A549 (cell line): ENCODE data around the gene ATF1. TPM values are rescaled to one million over a fixed set of nuclear protein-coding genes. Genes with fewer than 3 reads are reported as not detected.
"Not testable (repeated sequence)": the region's sequence is repeated elsewhere in the genome, so short reads cannot be mapped to it uniquely, and the experiment has no call there.

Experiments used
- ATAC-seq, 2 experiments: fragments of 200-7000 bp in 1 of 2; fragments of >200 bp in 1 of 2; cut with Nextera tagmentation in 1 of 2; cut with Tn5 transposase in 1 of 2; 3 replicates each; pipeline versions ENCODE4 v1.8.0 to v1.9.1; 2018 to 2020; ENCODE audit warnings: mild to moderate bottlenecking in 1 of 2, moderate library complexity in 1 of 2
- CTCF ChIA-PET: fragments of 300-600 bp; sonication (Branson Sonifier 250); formaldehyde crosslinking; extraction: SDS; loops from one replicate; lab custom pipeline; 2021; ENCODE audit warnings: antibody characterized with exemption, inconsistent platforms; lab: Yijun Ruan, JAX
- POLR2A ChIA-PET: fragments of 350-600 bp; formaldehyde crosslinking; extraction: SDS; loops from one replicate; lab custom pipeline; 2021; ENCODE audit warnings: antibody characterized with exemption, inconsistent platforms; lab: Yijun Ruan, JAX
- DNase-seq, 2 experiments: peaks; one replicate each; pipeline versions ENCODE4 v3.0.0 to v3.0.0-alpha.2; 2011 to 2016; ENCODE audit warnings: low read depth in 1 of 2, low spot score in 1 of 2
- FAIRE-seq: peaks from 2 replicates; lab custom pipeline; 2011; peaks lifted over from hg19 to GRCh38; lab: Jason Lieb, UNC
- H3K27ac ChIP-seq, 2 experiments: fragments of >200 bp; sonication (Bioruptor Twin); formaldehyde crosslinking; 3 replicates each; pipeline ENCODE4 v1.5.1; 2016 to 2017
- H3K4me1 ChIP-seq: fragments of >200 bp; sonication (Bioruptor Twin); formaldehyde crosslinking; 3 replicates; pipeline ENCODE4 v1.6.1; 2016
- H3K4me2 ChIP-seq: fragments of >200 bp; sonication (Bioruptor Twin); formaldehyde crosslinking; 3 replicates; pipeline ENCODE4 v1.6.1; 2016
- H3K4me3 ChIP-seq: fragments of >200 bp; sonication (Bioruptor Twin); formaldehyde crosslinking; 3 replicates; pipeline ENCODE4 v1.5.1; 2016
- H3K9me3 ChIP-seq: fragments of >200 bp; sonication (Bioruptor Twin); formaldehyde crosslinking; 3 replicates; pipeline ENCODE4 v1.6.1; 2016
- BHLHE40 ChIP-seq: IDR thresholded peaks from 2 replicates; pipeline ENCODE4 v1.6.1; 2012; ENCODE audit warnings: low read depth, low read length, inconsistent platforms
- CBX8 ChIP-seq: fragments of 200-600 bp; sonication (generic); IDR thresholded peaks from 2 replicates; pipeline ENCODE4 v1.6.1; 2016
- EHMT2 ChIP-seq: fragments of 200-600 bp; sonication (generic); IDR thresholded peaks from 2 replicates; pipeline ENCODE4 v1.6.1; 2016; ENCODE audit warnings: antibody characterized with exemption, low read depth, mild to moderate bottlenecking, moderate library complexity
- FOXS1 ChIP-seq: fragments of 250-450 bp; sonication (Bioruptor Pico); IDR thresholded peaks from 2 replicates; pipeline ENCODE4 v1.5.0; 2020; ENCODE audit warnings: mild to moderate bottlenecking, moderate library complexity
- MYC ChIP-seq: IDR thresholded peaks from 2 replicates; pipeline ENCODE4 v1.6.1; 2012; ENCODE audit warnings: mild to moderate bottlenecking, inconsistent platforms, low read length, improper control_type of control experiment, borderline replicate concordance
- NFE2L2 ChIP-seq: fragments of 150-350 bp; conservative IDR thresholded peaks from 2 replicates; pipeline ENCODE4 v1.6.1; 2014; ENCODE audit warnings: low read length
- NPAS2 ChIP-seq: fragments of 250-450 bp; sonication (Bioruptor Pico); IDR thresholded peaks from 2 replicates; pipeline ENCODE4 v1.8.0; 2022; ENCODE audit warnings: mild to moderate bottlenecking, moderate library complexity, borderline replicate concordance
- NR3C1 ChIP-seq: fragments of >200 bp; sonication (Bioruptor Twin); formaldehyde crosslinking; IDR thresholded peaks from 3 replicates; pipeline ENCODE4 v1.6.1; 2017
- WGBS: methylation state at CpG from one replicate; pipeline ENCODE4 v1.1.6; 2017; ENCODE audit errors: missing lambda C conversion rate; 5-methylcytosine and 5-hydroxymethylcytosine counted together
- polyA plus RNA-seq, 4 experiments: library from polyadenylated mRNA; depleted of rRNA in 3 of 4; stranded (reverse); fragments of >200 nt; fragmentation: RNase III in 1 of 4; extraction: RNeasy Plus Mini Kit Qiagen cat#74134 plus additional on column Dnase treatment in 1 of 4; gene quantifications; 2 replicates in 3 of 4; 3 replicates in 1 of 4; pipeline ENCODE4 v1.2.3, GENCODE V29; 2011 to 2017
- small RNA-seq, 6 experiments: library from RNA; depleted of rRNA; stranded (forward); fragments of <200 nt; gene quantifications; one replicate each; pipeline ENCODE3, GENCODE V24; 2012

The ATF1 gene
- polyA plus RNA-seq, 2 of the 4 experiments (the other 2 are of a cell fraction): 34.2 to 77.1 TPM

DNA sequence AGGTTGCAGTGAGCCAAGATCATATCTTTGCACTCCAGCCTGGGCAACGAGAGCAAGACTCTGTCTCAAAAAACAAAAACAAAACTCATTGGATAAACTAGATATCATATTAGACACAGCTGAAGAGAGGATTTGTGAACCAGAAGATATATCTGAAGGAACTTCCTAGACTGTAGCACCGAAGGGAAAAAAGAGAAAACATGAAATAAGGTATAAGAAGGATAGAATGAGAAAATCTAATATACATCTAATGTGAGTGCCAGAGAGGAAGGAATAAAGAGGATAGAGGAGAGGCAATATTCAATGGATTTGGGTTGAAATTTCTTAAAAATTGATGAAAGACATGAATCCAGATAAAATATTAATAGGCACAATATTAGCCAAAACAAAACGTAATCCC, 101.4 kb downstream of the ATF1 start:
- peaks cover 12% of the 10 kb centered on the region; the same call in 2 of the 3 replicates for H3K4me1 ChIP-seq
- no peak for ATAC-seq
- 44% methylated on average over 3 of the region's 3 CpGs for WGBS
- no peak for FAIRE-seq
- no peak overlapping the region for H3K4me3 ChIP-seq
- CTCF ChIA-PET: no interaction called here
- no peak for TF ChIP-seq NPAS2
- TF ChIP-seq CBX8: no peak
- no peak for TF ChIP-seq NFE2L2
- no peak for TF ChIP-seq BHLHE40
- no peak for TF ChIP-seq NR3C1
- TF ChIP-seq MYC: no peak
- no peak for TF ChIP-seq EHMT2
- no peak for TF ChIP-seq FOXS1 (CRISPR knock-in tag)
- TF ChIP-seq, all 56 proteins: peak for 0
- no peak for DNase-seq
- Histone ChIP-seq H3K9me3 (peaks cover 5% of the 10 kb centered on the region; the same call in 2 of the 3 replicates), H3K4me2 (no peak overlapping the region), H3K27ac (no peak overlapping the region)
- POLR2A ChIA-PET: no interaction called here

- DNase-seq, FAIRE-seq, H3K27ac ChIP-seq, ATAC-seq, H3K4me2 ChIP-seq, H3K4me3 ChIP-seq, H3K4me1 ChIP-seq, H3K9me3 ChIP-seq, POLR2A ChIA-PET: not testable (repeated sequence)
- CTCF ChIA-PET: interaction anchor here (1.0 kb wide), 1 partner anchor 8 kb away, joined by 5 read pairs; no protein-coding TSS in a partner anchor
- 2% methylated on average over 2 of the region's 2 CpGs for WGBS
Measured at GRCh38 chr12:50868881-50869280, 105.0 kb downstream of the ATF1 start.

Small RNA genes lying within 50 kb of the gene (small RNA-seq; reads per million reads assigned to genes)
- gene AC013244.2 (0 reads per million in 6 experiments), gene RF00019 (0 reads per million in 6 experiments), gene RN7SL519P (0 reads per million in 6 experiments)

Other genes with a start within 250 kb of the ATF1 start
- gene TMPRSS12, start 78.8 kb downstream of the ATF1 start, polyA plus RNA-seq (2011; rRNA removed): not detected in 2 replicates
- gene TMPRSS12, start 78.8 kb downstream of the ATF1 start, polyA plus RNA-seq (2017; fragmentation: RNase III; extraction: RNeasy Plus Mini Kit Qiagen cat#74134 plus additional on column Dnase treatment): not detected in 3 replicates
- gene HIGD1C, start 188.4 kb downstream of the ATF1 start, polyA plus RNA-seq (2011; rRNA removed): not detected in 2 replicates
- gene HIGD1C, start 188.4 kb downstream of the ATF1 start, polyA plus RNA-seq (2017; fragmentation: RNase III; extraction: RNeasy Plus Mini Kit Qiagen cat#74134 plus additional on column Dnase treatment): not detected in 3 replicates